H1 (cell line): Measurements from ENCODE around the gene VAT1. TPM values are rescaled to one million over a fixed set of nuclear protein-coding genes. Genes with fewer than 3 reads are reported as not detected.

Experiments used
- CTCF ChIA-PET: fragments of 300-600 bp; sonication (Branson Sonifier 250); formaldehyde crosslinking; loops from one replicate; lab custom pipeline; 2021; ENCODE audit not compliant: partially characterized antibody; lab: Charles Lee
- POLR2A ChIA-PET: fragments of 300-600 bp; sonication (Branson Sonifier 250); formaldehyde crosslinking; loops from one replicate; lab custom pipeline; 2021; ENCODE audit warnings: inconsistent platforms; ENCODE audit not compliant: partially characterized antibody; lab: Charles Lee
- DNase-seq, 2 experiments: peaks; one replicate each; pipeline versions ENCODE4 v3.0.0 to v3.0.0-alpha.2; 2010 to 2022; ENCODE audit warnings: low spot score in 2 of 2, low read depth in 1 of 2, mixed read lengths in 1 of 2
- FAIRE-seq: peaks from 2 replicates; lab custom pipeline; 2011; peaks lifted over from hg19 to GRCh38; lab: Jason Lieb, UNC
- H2AFZ ChIP-seq: 2 replicates; pipeline ENCODE4 v1.8.1; 2012; ENCODE audit warnings: low read length, inconsistent platforms
- H2AK5ac ChIP-seq: 2 replicates; pipeline ENCODE4 v1.6.1; 2013; ENCODE audit warnings: low read depth, low read length
- H2BK120ac ChIP-seq: replicated peaks from 2 replicates; pipeline ENCODE3; 2013; ENCODE audit warnings: low read depth, low read length, inconsistent platforms
- H2BK12ac ChIP-seq: 2 replicates; pipeline ENCODE4 v1.6.1; 2013; ENCODE audit warnings: low read depth, low read length
- H2BK15ac ChIP-seq: 2 replicates; pipeline ENCODE4 v1.6.1; 2013; ENCODE audit warnings: low read length
- H2BK20ac ChIP-seq: 2 replicates; pipeline ENCODE4 v1.6.1; 2013; ENCODE audit warnings: low read length
- H2BK5ac ChIP-seq: 2 replicates; pipeline ENCODE4 v1.6.1; 2013; ENCODE audit warnings: low read depth, low read length
- H3K14ac ChIP-seq: 2 replicates; pipeline ENCODE4 v1.6.1; 2013; ENCODE audit warnings: inconsistent platforms; ENCODE audit not compliant: insufficient read length
- H3K18ac ChIP-seq: 2 replicates; pipeline ENCODE4 v1.6.1; 2013; ENCODE audit warnings: low read length; ENCODE audit errors: extremely low read depth
- H3K23ac ChIP-seq: 2 replicates; pipeline ENCODE4 v1.6.1; 2013; ENCODE audit warnings: inconsistent platforms; ENCODE audit not compliant: insufficient read length
- H3K23me2 ChIP-seq: 2 replicates; pipeline ENCODE4 v1.6.1; 2013; ENCODE audit warnings: low read depth, low read length
- H3K27ac ChIP-seq: 2 replicates; pipeline ENCODE4 v1.6.1; 2011; ENCODE audit warnings: low read depth, low read length, inconsistent platforms
- H3K27me3 ChIP-seq, 4 experiments: replicated peaks in 1 of 4; 1 replicate in 1 of 4; 2 replicates in 3 of 4; pipeline versions ENCODE4 v1.6.1 to v1.8.1; 2011 to 2013; ENCODE audit warnings: low read length in 3 of 4, mild to moderate bottlenecking in 3 of 4, inconsistent platforms in 2 of 4, mixed read lengths in 2 of 4, moderate library complexity in 1 of 4; ENCODE audit not compliant: control insufficient read depth in 3 of 4, insufficient read depth in 3 of 4; ENCODE audit errors: extremely low read depth in 1 of 4
- H3K36me3 ChIP-seq, 4 experiments: 2 replicates each; pipeline versions ENCODE4 v1.6.1 to v1.8.1; 2011 to 2013; ENCODE audit warnings: mild to moderate bottlenecking in 4 of 4, low read length in 3 of 4, moderate library complexity in 2 of 4, control low read depth in 1 of 4, inconsistent platforms in 1 of 4; ENCODE audit not compliant: insufficient read depth in 4 of 4, control insufficient read depth in 2 of 4
- H3K4ac ChIP-seq: replicated peaks from 2 replicates; pipeline ENCODE3; 2013; ENCODE audit warnings: low read length, low read depth, mixed read lengths, inconsistent platforms; ENCODE audit not compliant: insufficient read length
- H3K4me1 ChIP-seq, 4 experiments: replicated peaks in 1 of 4; 1 replicate in 1 of 4; 2 replicates in 3 of 4; pipeline versions ENCODE4 v1.6.1 to v1.8.1; 2011 to 2013; ENCODE audit warnings: low read length in 3 of 4, inconsistent platforms in 2 of 4, mixed read lengths in 1 of 4; ENCODE audit not compliant: insufficient read depth in 4 of 4, control insufficient read depth in 3 of 4
- H3K4me2 ChIP-seq, 2 experiments: 2 replicates each; pipeline versions ENCODE4 v1.6.1 to v1.8.1; 2011 to 2013; ENCODE audit warnings: low read depth in 2 of 2, low read length in 2 of 2, control low read depth in 1 of 2, inconsistent platforms in 1 of 2, mild to moderate bottlenecking in 1 of 2; ENCODE audit not compliant: insufficient read depth in 1 of 2
- H3K4me3 ChIP-seq, 4 experiments: fragments of 200-600, 300-600 bp in 1 of 4; sonication (generic), shearing (Covaris generic), sonication (Bioruptor Twin) in 1 of 4; 2 replicates each; pipeline versions ENCODE4 v1.5.1 to v1.8.1; 2011 to 2016; ENCODE audit warnings: low read length in 4 of 4, low read depth in 3 of 4, control low read depth in 2 of 4, inconsistent platforms in 2 of 4, mild to moderate bottlenecking in 2 of 4, mixed read lengths in 1 of 4, moderate library complexity in 1 of 4; ENCODE audit not compliant: insufficient read depth in 2 of 4; ENCODE audit errors: extremely low read depth in 1 of 4
- H3K56ac ChIP-seq: replicated peaks from 2 replicates; pipeline ENCODE3; 2013; ENCODE audit warnings: low read depth, mild to moderate bottlenecking, mixed read lengths, low read length, inconsistent platforms; ENCODE audit not compliant: insufficient read length
- H3K79me1 ChIP-seq: 2 replicates; pipeline ENCODE4 v1.6.1; 2013; ENCODE audit warnings: low read depth, low read length, control low read depth
- H3K79me2 ChIP-seq, 2 experiments: 2 replicates each; pipeline versions ENCODE4 v1.6.1 to v1.8.1; 2012 to 2013; ENCODE audit warnings: low read length in 2 of 2, mild to moderate bottlenecking in 2 of 2, inconsistent platforms in 1 of 2; ENCODE audit not compliant: insufficient read depth in 2 of 2, control insufficient read depth in 1 of 2
- H3K9ac ChIP-seq, 4 experiments: replicated peaks in 1 of 4; 1 replicate in 1 of 4; 2 replicates in 3 of 4; pipeline versions ENCODE4 v1.6.1 to v1.8.1; 2011 to 2013; ENCODE audit warnings: low read depth in 3 of 4, low read length in 3 of 4, control low read depth in 2 of 4, mild to moderate bottlenecking in 2 of 4, moderate library complexity in 2 of 4, inconsistent platforms in 1 of 4; ENCODE audit errors: extremely low read depth in 1 of 4
- H3K9me3 ChIP-seq, 2 experiments: 2 replicates each; pipeline versions ENCODE4 v1.6.1 to v1.8.1; 2012 to 2013; ENCODE audit warnings: mild to moderate bottlenecking in 2 of 2, moderate library complexity in 2 of 2, control low read depth in 1 of 2, inconsistent platforms in 1 of 2, low read depth in 1 of 2, low read length in 1 of 2, mixed read lengths in 1 of 2; ENCODE audit not compliant: insufficient read depth in 2 of 2
- H4K20me1 ChIP-seq, 2 experiments: replicated peaks in 1 of 2; 2 replicates each; pipeline versions ENCODE3 to v1.8.1; 2011 to 2013; ENCODE audit warnings: inconsistent platforms in 2 of 2, low read length in 2 of 2, mild to moderate bottlenecking in 1 of 2; ENCODE audit not compliant: insufficient read depth in 2 of 2, control insufficient read depth in 1 of 2
- H4K5ac ChIP-seq: 2 replicates; pipeline ENCODE4 v1.6.1; 2013; ENCODE audit warnings: low read length, low read depth, mixed read lengths, inconsistent platforms; ENCODE audit not compliant: insufficient read length
- H4K8ac ChIP-seq: 2 replicates; pipeline ENCODE4 v1.8.0; 2013; ENCODE audit warnings: mild to moderate bottlenecking, moderate library complexity, low read length, inconsistent platforms; ENCODE audit not compliant: insufficient read depth; ENCODE audit errors: extremely low read depth
- H4K91ac ChIP-seq: replicated peaks from 2 replicates; pipeline ENCODE3; 2013; ENCODE audit warnings: low read length, mixed read lengths, inconsistent platforms; ENCODE audit not compliant: insufficient read length
- BACH1 ChIP-seq: IDR thresholded peaks from 2 replicates; pipeline ENCODE4 v1.6.1; 2012; ENCODE audit warnings: low read length, improper control_type of control experiment
- HDAC2 ChIP-seq, 2 experiments: fragments of 300-600 bp in 1 of 2; sonication (generic) in 1 of 2; IDR thresholded peaks; 2 replicates each; pipeline ENCODE4 v1.6.1; 2011 to 2012; ENCODE audit warnings: low read depth in 2 of 2, low read length in 2 of 2, mild to moderate bottlenecking in 2 of 2, moderate library complexity in 2 of 2, borderline replicate concordance in 1 of 2, inconsistent platforms in 1 of 2
- MAFK ChIP-seq: IDR thresholded peaks from 2 replicates; pipeline ENCODE4 v1.6.1; 2012; ENCODE audit warnings: low read depth, mild to moderate bottlenecking, improper control_type of control experiment, low read length
- NRF1 ChIP-seq: IDR thresholded peaks from 2 replicates; pipeline ENCODE4 v1.6.1; 2011; ENCODE audit warnings: mild to moderate bottlenecking, low read depth, low read length, improper control_type of control experiment
- SIN3A ChIP-seq, 2 experiments: IDR thresholded peaks in 1 of 2; conservative IDR thresholded peaks in 1 of 2; 2 replicates each; pipeline ENCODE4 v1.6.1; 2011 to 2012; ENCODE audit warnings: low read length in 2 of 2, improper control_type of control experiment in 1 of 2, low read depth in 1 of 2, mild to moderate bottlenecking in 1 of 2
- SIX5 ChIP-seq: IDR thresholded peaks from 2 replicates; pipeline ENCODE4 v1.6.1; 2011; ENCODE audit warnings: mild to moderate bottlenecking, low read depth, low read length
- SRF ChIP-seq: IDR thresholded peaks from 2 replicates; pipeline ENCODE4 v1.6.1; 2011; ENCODE audit warnings: mild to moderate bottlenecking, low read depth, low read length, moderate library complexity
- TAF7 ChIP-seq: optimal IDR thresholded peaks from 2 replicates; pipeline ENCODE3; 2011; ENCODE audit warnings: low read depth, mild to moderate bottlenecking, inconsistent platforms, low read length, moderate library complexity, borderline replicate concordance
- ZNF274 ChIP-seq: IDR thresholded peaks from 2 replicates; pipeline ENCODE4 v1.7.0; 2012; ENCODE audit warnings: low read length, borderline replicate concordance; ENCODE audit errors: extremely low read depth
- WGBS, 2 experiments: shearing (Covaris generic) in 1 of 2; methylation state at CpG; one replicate each; pipeline versions ENCODE4 v1.1.6 to v1.1.7; 2013 to 2015; ENCODE audit warnings: low lambda C conversion rate in 2 of 2, mixed read lengths in 2 of 2, inconsistent platforms in 1 of 2, low coverage in 1 of 2, missing lambda C conversion rate in 1 of 2; ENCODE audit not compliant: insufficient replicate concordance in 2 of 2, insufficient coverage in 1 of 2, insufficient read length in 1 of 2; ENCODE audit errors: extremely low coverage in 1 of 2, missing lambda C conversion rate in 1 of 2; 5-methylcytosine and 5-hydroxymethylcytosine counted together
- polyA plus RNA-seq, 7 experiments: library from polyadenylated mRNA; depleted of rRNA in 3 of 7; stranded (reverse) in 5 of 7; unstranded in 2 of 7; fragments of >200 nt in 5 of 7; fragments of 200-250 nt in 2 of 7; gene quantifications; 1 replicate in 5 of 7; 2 replicates in 1 of 7; 4 replicates in 1 of 7; pipeline versions ENCODE4 v1.2.1 to v1.2.3, GENCODE V29; 2011 to 2013; ENCODE audit warnings: missing spikeins in 2 of 7, mixed read lengths in 2 of 7
- total RNA-seq: library from RNA; stranded (reverse); fragmentation: NEBNext Ultra II Directional; extraction: Animal tissue kit (Norgen Biotek cat#: 25700); gene quantifications from 2 replicates; pipeline ENCODE4 v1.2.1, GENCODE V29; 2021
- TF ChIP-seq, protein P1 (sequence below): IDR thresholded peaks from 2 replicates; pipeline ENCODE4 v1.6.1; 2012; ENCODE audit warnings: inconsistent platforms
- TF ChIP-seq, protein P2 (sequence below): IDR thresholded peaks from 2 replicates; pipeline ENCODE4 v1.6.1; 2012; ENCODE audit warnings: low read length, inconsistent platforms

The VAT1 gene
- total and polyA plus RNA-seq, 2 of the 8 experiments (the other 6 are each of a cell fraction or from before 2014, with no cell fraction given), result 200 to 295 TPM

DNA sequence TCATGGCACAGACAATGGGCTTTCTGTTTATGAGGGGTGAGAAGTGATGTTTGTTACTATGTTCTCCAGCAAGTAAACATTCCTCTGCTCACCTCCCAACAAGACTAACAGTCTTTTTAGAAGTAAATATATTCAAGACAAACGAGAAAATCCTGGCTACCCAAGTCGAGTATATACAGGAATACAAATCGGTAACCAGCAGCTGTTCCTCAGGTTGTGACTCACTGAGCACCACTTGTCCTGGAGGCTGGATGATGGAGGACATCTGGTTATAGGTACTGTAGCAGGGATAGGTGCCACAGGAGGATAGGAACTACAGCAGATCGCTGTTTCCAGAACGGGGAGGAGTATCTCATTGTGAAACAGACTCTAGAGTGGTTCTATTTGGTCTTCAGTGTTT is 29.3 kb downstream of the VAT1 start:
- Histone ChIP-seq H2BK120ac (no peak overlapping the region), H4K20me1 (peaks cover 0 to 6% of the 10 kb centered on the region in 2 experiments), H2BK5ac (no peak overlapping the region), H3K79me2 (no peaks in the 10 kb centered on the region), H3K79me1 (no peaks in the 10 kb centered on the region), H2AK5ac (no peak overlapping the region), H2AFZ (no peak overlapping the region), H3K18ac (no peak overlapping the region), H4K91ac (no peak overlapping the region), H4K5ac (no peak overlapping the region), H3K4ac (no peak overlapping the region), H4K8ac (no peak overlapping the region), H3K14ac (no peak overlapping the region), H3K9ac (no peak overlapping the region), H3K4me3 (no peak overlapping the region), H2BK12ac (no peak overlapping the region), H2BK20ac (no peak overlapping the region), H3K9me3 (no peaks in the 10 kb centered on the region), H2BK15ac (no peak overlapping the region), H3K56ac (no peak overlapping the region), H3K27me3 (no peaks in the 10 kb centered on the region), H3K23ac (no peak overlapping the region), H3K23me2 (no peaks in the 10 kb centered on the region), H3K4me1 (peaks cover 0 to 6% (median 0%) of the 10 kb centered on the region in 4 experiments; a peak in 2 of 7 replicates), H3K36me3 (peaks cover 17 to 37% (median 30%) of the 10 kb centered on the region in 4 experiments; a peak in 6 of 8 replicates), H3K4me2 (no peak overlapping the region), H3K27ac (no peak overlapping the region)
- ChIA-PET CTCF (no interaction called here), POLR2A (interaction anchor here (1.5 kb wide), 1 partner anchor 9 kb away, joined by 6 read pairs; no protein-coding TSS in a partner anchor)
- whole genome bisulfite sequencing, 2 experiments, result 94% methylated on average over 5 of the region's 5 CpGs; no CpG with 5 or more reads in 1 of the 2 experiments
- DNase-seq (no peak), FAIRE-seq (no peak)
- TF ChIP-seq, protein P1, sequence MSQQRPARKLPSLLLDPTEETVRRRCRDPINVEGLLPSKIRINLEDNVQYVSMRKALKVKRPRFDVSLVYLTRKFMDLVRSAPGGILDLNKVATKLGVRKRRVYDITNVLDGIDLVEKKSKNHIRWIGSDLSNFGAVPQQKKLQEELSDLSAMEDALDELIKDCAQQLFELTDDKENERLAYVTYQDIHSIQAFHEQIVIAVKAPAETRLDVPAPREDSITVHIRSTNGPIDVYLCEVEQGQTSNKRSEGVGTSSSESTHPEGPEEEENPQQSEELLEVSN, result no peak
- TF ChIP-seq, protein P2, sequence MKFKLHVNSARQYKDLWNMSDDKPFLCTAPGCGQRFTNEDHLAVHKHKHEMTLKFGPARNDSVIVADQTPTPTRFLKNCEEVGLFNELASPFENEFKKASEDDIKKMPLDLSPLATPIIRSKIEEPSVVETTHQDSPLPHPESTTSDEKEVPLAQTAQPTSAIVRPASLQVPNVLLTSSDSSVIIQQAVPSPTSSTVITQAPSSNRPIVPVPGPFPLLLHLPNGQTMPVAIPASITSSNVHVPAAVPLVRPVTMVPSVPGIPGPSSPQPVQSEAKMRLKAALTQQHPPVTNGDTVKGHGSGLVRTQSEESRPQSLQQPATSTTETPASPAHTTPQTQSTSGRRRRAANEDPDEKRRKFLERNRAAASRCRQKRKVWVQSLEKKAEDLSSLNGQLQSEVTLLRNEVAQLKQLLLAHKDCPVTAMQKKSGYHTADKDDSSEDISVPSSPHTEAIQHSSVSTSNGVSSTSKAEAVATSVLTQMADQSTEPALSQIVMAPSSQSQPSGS, result no peak
- no peak for TF ChIP-seq NRF1
- TF ChIP-seq SIX5, result no peak
- no peak for TF ChIP-seq HDAC2 (IDR thresholded peaks at IDR 0.05; ENCODE audit: borderline replicate concordance in 1 of 2, low read depth in 2 of 2, low read length in 2 of 2)
- no peak for TF ChIP-seq TAF7
- TF ChIP-seq SRF, result no peak
- TF ChIP-seq MAFK, result no peak
- TF ChIP-seq SIN3A (conservative IDR thresholded peaks at IDR 0.05 in 1 of 2, IDR thresholded peaks at IDR 0.05 in 1 of 2; ENCODE audit: low read depth in 1 of 2, low read length in 2 of 2), result no peak
- no peak for TF ChIP-seq BACH1
- TF ChIP-seq ZNF274, result no peak
